Coronary artery (tissue), 2 donors: ENCODE results near the gene MUS81.

Experiments used
- DNase-seq: peaks from one replicate; pipeline ENCODE4 v3.0.0-alpha.2; 2017; ENCODE audit warnings: low spot score
- H3K27ac ChIP-seq, 2 donors: fragments of 200-600 bp; sonication (generic); one replicate each; pipeline ENCODE4 v1.5.1; 2016 to 2019
- H3K4me3 ChIP-seq: fragments of 200-600 bp; sonication (generic); 2 replicates; pipeline ENCODE4 v1.5.1; 2016; ENCODE audit warnings: mild to moderate bottlenecking, moderate library complexity
- CTCF ChIP-seq: fragments of 200-600 bp; sonication (generic); IDR thresholded peaks from one replicate; pipeline ENCODE4 v1.5.1; 2019; ENCODE audit warnings: antibody characterized with exemption

The MUS81 gene

GRCh38 chr11:65870706-65871681 lies 10.8 kb downstream of the MUS81 start:
- no peak for TF ChIP-seq CTCF
- Histone ChIP-seq H3K27ac (peak overlapping the region; percentile 95 to 96), H3K4me3 (peak overlapping the region; percentile 84)
- DNase-seq: no peak

DNA sequence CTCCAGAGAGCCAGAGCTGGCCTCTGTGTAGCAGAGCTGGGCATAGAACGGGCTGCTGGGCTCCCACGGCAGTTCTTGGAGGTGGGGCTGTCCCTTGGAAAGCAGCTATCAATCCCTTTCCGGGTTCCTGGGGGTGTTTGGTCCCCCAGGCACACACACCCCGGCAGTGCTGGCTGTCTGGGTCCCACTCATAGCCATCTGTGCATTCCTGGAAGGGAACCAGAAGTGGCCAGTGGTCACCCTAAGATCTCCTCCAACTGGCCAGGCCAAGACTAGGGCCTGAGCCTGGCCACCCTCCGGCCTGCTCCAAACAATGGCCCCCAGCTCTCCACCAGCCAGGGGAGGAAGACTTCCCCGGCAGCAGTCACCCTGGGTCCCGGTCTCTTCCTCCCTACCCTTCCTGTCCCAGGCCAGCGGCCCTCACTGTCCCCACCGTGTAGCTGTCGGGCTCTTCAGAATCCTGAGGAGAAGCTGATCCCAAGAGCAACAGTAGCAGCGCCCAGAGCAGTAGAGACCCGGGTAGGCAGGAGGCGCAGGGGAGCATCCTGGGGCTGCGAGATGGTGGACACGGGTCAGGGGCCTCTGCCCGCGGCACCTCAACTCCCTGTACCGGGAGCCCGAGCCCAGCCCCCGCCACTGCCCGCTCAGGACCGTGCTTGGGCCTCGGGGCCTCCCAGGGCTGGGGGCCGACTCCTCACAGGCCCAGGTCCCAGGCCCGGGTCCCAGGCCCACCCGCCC lies 11.7 kb downstream of the MUS81 start:
- DNase-seq: no peak
- peak overlapping the region; percentile 95 to 96 for H3K27ac ChIP-seq
- no peak for TF ChIP-seq CTCF
- peak overlapping the region; percentile 84 for H3K4me3 ChIP-seq

GRCh38 chr11:65872586-65873317 lies 12.5 kb downstream of the MUS81 start, which contains the start of gene EFEMP2:
Gene EFEMP2 (minus strand): TSS chr11:65872800. CDS start chr11:65872354, 446 bp downstream.
- Histone ChIP-seq H3K27ac (peak within 1 kb of the TSS; percentile 95 to 96), H3K4me3 (peak within 1 kb of the TSS; percentile 84)
- DNase-seq: no peak
- no peak for TF ChIP-seq CTCF

GRCh38 chr11:65873318-65874156 lies 13.3 kb downstream of the MUS81 start:
- TF ChIP-seq CTCF: no peak
- H3K4me3 ChIP-seq: peak overlapping the region; percentile 84
- peak overlapping the region; percentile 95 to 96 for H3K27ac ChIP-seq
- peak; percentile 97 for DNase-seq

DNA sequence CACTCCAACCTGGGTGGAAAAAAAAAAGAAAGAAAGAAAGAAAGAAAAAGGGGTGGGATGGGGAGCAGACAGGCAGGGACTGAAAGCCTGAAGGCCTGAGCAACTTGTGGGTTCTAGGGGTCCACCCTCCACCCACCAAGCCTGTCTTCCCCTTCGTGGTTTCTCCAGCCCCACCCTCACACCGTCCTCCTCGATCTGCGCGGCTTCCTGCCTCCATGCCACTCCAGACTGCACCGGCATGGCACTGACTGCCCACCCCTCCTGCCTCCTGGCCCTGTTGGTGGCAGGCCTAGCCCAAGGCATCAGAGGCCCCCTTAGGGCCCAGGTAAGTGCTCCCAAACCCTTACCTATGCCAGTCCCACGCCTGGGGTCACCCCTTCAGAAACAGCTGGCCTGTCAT lies 19.4 kb downstream of the MUS81 start, which contains the start of gene CTSW:
Gene CTSW, plus strand, starts transcription at position 221 of the 400 bp plus-strand sequence. Its CDS starts 18 bp downstream, at position 239.
- Histone ChIP-seq H3K27ac (no peak within 1 kb of the TSS), H3K4me3 (no peak within 1 kb of the TSS)
- no peak for TF ChIP-seq CTCF
- no peak for DNase-seq

DNA sequence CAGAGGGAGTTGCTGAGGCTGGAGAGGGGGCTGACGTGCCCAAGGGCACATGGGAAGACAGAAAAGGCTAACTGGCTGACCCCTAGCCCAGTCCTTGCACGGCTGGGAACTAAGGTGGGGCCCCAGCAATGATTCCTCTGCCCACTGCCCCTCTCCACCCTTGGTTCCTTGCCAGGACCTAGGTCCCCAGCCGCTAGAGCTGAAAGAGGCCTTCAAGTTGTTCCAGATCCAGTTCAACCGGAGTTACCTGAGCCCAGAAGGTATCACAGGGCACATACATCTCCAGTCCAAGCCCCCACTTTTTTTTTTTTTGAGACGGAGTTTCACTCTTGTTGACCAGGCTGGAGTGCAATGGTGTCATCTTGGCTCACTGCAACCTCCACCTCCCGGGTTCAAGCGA lies 19.8 kb downstream of the MUS81 start:
- Histone ChIP-seq H3K4me3 (no peak overlapping the region), H3K27ac (no peak overlapping the region)
- TF ChIP-seq CTCF: no peak
- DNase-seq: no peak
